Brain microvascular endothelial cell (primary cell): ENCODE results near the gene NDUFS5.
"Not testable (repeated sequence)": the region's sequence is repeated elsewhere in the genome, so short reads cannot be mapped to it uniquely, and the experiment has no call there.

Experiments
- DNase-seq: peaks from one replicate; pipeline ENCODE4 v3.0.0-alpha.2; 2020
- H3K27ac ChIP-seq: fragments of 250-450 bp; sonication (Bioruptor Pico); 2 replicates; pipeline ENCODE4 v1.5.1; 2020; ENCODE audit warnings: mild to moderate bottlenecking, moderate library complexity
- H3K27me3 ChIP-seq: fragments of 250-450 bp; sonication (Bioruptor Pico); replicated peaks from 2 replicates; pipeline ENCODE4 v1.5.1; 2020; ENCODE audit warnings: mild to moderate bottlenecking
- H3K36me3 ChIP-seq: fragments of 250-450 bp; sonication (Bioruptor Pico); replicated peaks from 2 replicates; pipeline ENCODE4 v1.5.1; 2020; ENCODE audit warnings: mild to moderate bottlenecking
- H3K4me3 ChIP-seq: 2 replicates; pipeline ENCODE4 v1.5.1; 2011; ENCODE audit warnings: low read depth, mild to moderate bottlenecking, control low read depth, low read length, moderate library complexity
- in situ Hi-C: cut with HindIII; loops from 2 replicates; pipeline ENCODE4 v1.10.0; 2017; ENCODE audit warnings: low sequenced_read_pairs, low pct_ligation_motif_present
- TF ChIP-seq, protein P1 (sequence below): IDR thresholded peaks from 2 replicates; pipeline ENCODE4 v1.5.1; 2011; ENCODE audit warnings: low read depth, mild to moderate bottlenecking, moderate library complexity, low read length, control low read depth, inconsistent platforms; ENCODE audit errors: missing control alignments

The NDUFS5 gene

DNA sequence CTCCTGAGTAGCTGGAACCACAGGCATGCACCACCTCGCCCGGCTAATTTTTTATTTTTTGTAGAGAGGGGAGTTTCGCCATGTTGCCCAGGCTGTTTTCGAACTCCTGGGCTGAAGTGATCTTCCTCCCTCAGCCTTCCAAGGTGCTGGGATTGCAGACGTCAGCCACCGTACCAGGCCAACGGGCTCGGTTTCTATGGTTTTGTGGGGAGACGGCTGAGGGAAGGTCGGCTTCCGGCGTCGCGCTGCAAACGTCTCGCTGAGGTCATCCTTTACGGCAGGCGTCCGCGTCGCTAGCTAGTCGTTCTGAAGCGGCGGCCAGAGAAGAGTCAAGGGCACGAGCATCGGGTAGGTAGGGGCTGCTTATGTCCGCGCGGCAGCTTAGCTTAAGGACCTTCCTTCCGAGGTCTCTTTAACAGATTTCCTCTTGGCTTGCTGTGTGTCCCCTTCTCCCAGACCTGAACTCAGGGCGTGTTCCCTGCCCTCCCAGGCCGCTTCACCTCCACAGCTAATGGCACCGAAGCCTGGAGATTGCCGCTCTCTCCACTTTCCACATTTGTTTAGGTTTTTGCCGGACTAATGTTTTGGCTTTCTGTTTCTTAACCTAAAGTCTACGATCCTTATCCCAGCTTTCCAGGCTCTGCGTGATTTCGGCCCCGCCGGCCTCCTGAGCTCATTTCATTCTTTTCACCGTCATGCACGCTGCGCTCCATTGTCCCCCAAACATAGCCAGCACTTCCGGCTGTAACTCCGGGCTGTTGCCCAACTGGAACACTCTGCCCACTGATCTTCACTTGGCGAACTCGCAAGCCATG, at the start of gene NDUFS5:
NDUFS5 (plus strand) TSS at position 300 of the 815 bp plus-strand sequence. CDS start 2,375 bp downstream, outside the sequence.
- Histone ChIP-seq H3K27ac (peak within 1 kb of the TSS; percentile 98), H3K36me3 (peaks cover 26% of the 10 kb centered on the region), H3K4me3 (peak within 1 kb of the TSS; percentile 72), H3K27me3 (no peaks in the 10 kb centered on the region)
- in situ Hi-C loops = no loop called here
- peak; percentile 94 for DNase-seq
- TF ChIP-seq, protein P1, sequence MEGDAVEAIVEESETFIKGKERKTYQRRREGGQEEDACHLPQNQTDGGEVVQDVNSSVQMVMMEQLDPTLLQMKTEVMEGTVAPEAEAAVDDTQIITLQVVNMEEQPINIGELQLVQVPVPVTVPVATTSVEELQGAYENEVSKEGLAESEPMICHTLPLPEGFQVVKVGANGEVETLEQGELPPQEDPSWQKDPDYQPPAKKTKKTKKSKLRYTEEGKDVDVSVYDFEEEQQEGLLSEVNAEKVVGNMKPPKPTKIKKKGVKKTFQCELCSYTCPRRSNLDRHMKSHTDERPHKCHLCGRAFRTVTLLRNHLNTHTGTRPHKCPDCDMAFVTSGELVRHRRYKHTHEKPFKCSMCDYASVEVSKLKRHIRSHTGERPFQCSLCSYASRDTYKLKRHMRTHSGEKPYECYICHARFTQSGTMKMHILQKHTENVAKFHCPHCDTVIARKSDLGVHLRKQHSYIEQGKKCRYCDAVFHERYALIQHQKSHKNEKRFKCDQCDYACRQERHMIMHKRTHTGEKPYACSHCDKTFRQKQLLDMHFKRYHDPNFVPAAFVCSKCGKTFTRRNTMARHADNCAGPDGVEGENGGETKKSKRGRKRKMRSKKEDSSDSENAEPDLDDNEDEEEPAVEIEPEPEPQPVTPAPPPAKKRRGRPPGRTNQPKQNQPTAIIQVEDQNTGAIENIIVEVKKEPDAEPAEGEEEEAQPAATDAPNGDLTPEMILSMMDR = no peak

DNA sequence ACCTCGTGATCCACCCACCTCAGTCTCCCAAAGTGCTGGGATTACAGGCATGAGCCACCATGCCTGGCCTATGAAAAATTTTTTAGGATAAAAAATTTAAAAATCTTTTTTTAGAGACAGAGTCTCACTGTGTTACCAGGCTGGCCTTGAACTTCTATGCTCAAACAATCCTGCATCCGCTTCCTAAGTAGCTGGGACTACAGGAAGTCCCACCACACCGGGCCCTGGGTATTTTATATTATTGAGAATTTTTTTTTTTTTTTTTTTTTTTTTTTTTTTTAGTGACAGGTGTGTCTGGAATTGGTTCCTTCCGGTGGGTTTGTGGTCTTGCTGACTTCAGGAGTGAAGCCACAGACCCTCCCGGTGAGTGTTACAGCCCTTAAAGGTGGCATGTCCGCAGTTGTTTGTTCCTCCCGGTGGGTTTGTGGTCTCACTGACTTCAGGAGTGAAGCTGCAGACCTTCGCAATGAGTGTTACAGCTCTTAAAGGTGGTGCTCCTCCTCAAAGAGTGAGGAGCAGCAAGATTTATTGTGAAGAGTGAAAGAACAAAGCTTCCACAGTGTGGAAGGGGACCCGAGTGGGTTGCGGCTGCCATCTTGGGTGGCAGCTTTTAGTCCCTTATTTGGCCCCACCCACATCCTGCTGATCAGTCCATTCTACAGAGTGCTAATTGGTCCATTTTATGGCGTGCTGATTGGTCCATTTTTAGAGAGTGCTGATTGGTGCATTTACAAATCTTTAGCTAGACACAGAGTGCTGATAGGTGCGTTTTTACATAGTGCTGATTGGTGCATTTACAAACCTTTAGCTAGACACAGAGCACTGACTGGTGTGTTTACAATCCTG, 48.5 kb upstream of the NDUFS5 start:
- H3K27me3 ChIP-seq, DNase-seq, H3K4me3 ChIP-seq, H3K36me3 ChIP-seq, in situ Hi-C loops, H3K27ac ChIP-seq: not testable (repeated sequence)

DNA sequence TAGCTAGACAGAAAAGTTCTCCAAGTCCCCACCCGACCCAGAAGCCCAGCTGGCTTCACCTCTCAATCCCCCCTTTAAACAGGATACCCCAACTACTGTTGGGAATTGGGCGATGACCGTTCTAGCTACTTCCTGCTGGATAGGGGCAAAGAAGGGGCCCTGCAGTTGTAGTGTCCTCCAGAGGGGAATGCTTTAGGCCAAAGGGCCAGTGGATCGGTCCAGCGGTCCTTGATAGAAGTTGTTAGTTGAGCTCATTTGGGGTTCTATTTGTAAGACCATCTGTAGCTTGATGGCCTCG, 48.0 kb upstream of the NDUFS5 start:
- in situ Hi-C loops, DNase-seq, H3K36me3 ChIP-seq, H3K27ac ChIP-seq, H3K4me3 ChIP-seq, H3K27me3 ChIP-seq: not testable (repeated sequence)

DNA sequence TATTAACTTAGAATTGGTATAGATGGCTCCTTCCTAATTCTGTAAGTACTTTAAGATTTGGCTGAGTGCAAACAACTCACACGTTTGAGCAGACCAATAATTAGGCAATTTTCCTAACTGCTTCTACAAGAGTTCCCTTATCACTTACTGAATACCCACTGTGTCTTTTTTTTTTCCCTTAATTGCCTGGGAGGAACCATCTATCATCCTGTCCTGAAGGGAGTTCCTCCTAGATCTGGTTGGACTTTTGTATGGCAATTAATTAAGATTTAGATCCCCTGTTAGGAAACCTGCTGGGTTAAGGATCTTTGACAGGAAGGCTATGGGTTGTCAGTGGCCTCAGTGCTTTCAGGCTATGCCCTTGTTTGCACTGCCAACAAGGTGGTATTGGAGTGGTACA, 46.8 kb upstream of the NDUFS5 start:
- H3K36me3 ChIP-seq, DNase-seq, H3K4me3 ChIP-seq, H3K27me3 ChIP-seq, H3K27ac ChIP-seq, in situ Hi-C loops: not testable (repeated sequence)

DNA sequence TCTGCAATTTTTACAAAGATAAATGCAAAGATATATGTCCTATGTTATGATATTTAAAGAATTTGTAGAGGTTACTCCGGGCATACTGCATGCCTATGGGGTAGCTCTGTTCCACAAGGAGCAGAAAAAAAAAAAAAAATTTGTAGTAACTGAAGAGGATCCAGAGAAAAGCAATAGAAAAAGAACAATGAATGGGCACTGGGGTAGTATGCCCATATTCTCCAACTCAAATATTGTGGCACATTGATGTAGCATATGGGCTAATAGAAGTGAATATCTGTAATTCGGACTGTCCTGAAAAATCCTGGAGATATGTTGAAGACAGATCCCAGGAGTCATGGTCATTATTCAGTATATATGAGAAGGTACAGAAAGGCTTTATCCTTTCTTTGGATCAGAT, 36.2 kb upstream of the NDUFS5 start:
- no peak for DNase-seq
- H3K27ac ChIP-seq = peak overlapping the region; percentile 59
- peaks cover 11% of the 10 kb centered on the region for H3K36me3 ChIP-seq
- in situ Hi-C loops = no loop called here
- TF ChIP-seq, protein P1 = no peak
- H3K27me3 ChIP-seq = no peaks in the 10 kb centered on the region
- no peak overlapping the region for H3K4me3 ChIP-seq

DNA sequence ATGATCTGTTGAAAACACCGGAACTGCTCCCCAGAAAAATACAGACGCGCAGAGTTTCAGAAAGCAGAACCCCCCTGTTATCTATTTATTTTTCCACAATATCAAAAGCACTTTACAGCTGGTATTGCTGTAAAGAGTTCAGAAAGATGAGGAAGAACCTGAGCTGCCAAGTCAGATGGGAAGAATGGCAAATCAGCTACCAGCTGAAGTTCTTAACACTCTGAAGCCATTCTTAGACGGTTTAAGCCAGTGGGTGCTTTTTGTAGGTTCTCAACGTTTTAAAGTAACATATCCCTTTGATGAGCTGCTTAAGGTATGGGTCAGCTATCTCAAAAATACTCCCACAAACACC, 35.8 kb upstream of the NDUFS5 start:
- H3K36me3 ChIP-seq = peaks cover 11% of the 10 kb centered on the region
- peak overlapping the region; percentile 63 for H3K27ac ChIP-seq
- in situ Hi-C loops = no loop called here
- TF ChIP-seq, protein P1 = no peak
- peak overlapping the region; percentile 90 for H3K4me3 ChIP-seq
- no peak for DNase-seq
- no peaks in the 10 kb centered on the region for H3K27me3 ChIP-seq

DNA sequence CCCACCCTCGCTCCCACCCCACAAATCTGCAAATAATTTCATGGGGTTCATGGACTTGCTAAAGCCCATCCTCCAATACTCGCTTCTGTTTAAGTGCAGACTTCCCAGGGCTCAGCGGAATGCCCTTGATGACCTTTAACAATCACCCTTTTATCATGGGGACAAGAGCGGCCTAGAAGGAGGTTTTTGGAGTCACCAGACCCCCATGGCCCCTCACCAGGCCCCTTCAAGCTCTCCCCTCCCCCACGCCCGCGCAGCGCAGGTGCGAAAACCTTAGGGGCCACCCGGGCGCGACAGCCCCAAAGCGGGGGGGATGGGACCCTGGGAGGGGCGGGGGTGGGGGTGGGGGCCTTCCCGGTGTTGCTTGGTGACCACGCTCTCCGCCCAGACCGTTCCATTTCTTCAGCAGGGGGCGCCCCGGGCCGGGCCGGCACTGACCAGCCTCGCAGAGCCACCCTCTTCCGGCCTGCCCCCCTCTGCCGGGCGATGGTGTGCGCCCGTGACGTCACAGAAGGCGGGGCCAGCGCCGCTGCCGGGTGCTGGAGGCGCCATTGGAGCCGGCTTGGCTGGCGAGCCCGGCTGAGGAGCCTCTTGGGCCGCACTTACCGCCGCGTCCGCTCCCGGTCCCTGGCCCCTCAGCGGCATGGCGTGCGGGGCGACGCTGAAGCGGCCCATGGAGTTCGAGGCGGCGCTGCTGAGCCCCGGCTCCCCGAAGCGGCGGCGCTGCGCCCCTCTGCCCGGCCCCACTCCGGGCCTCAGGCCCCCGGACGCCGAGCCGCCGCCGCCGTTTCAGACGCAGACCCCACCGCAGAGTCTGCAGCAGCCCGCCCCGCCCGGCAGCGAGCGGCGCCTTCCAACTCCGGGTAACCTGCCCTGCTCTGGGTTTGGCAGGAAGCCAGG, 35.2 kb upstream of the NDUFS5 start, which contains the start of gene AKIRIN1:
AKIRIN1 (plus strand) TSS at position 539 of the 900 bp plus-strand sequence; CDS start at position 644, 105 bp downstream.
- peak; percentile 97 for DNase-seq
- in situ Hi-C loops = no loop called here
- Histone ChIP-seq H3K27ac (peak within 1 kb of the TSS; percentile 89), H3K4me3 (peak within 1 kb of the TSS; percentile 90), H3K27me3 (no peaks in the 10 kb centered on the region), H3K36me3 (peaks cover 16% of the 10 kb centered on the region)
- TF ChIP-seq, protein P1 = no peak
